Nephron progenitor cell (in vitro differentiated cells): ENCODE measurements around the gene EGR1.

Source experiments
- DNase-seq: peaks from one replicate; pipeline ENCODE4 v3.0.0; 2021
- H3K27ac Mint-ChIP-seq: 2 replicates; pipeline ENCODE4 v1.8.0; 2021; ENCODE audit warnings: mild to moderate bottlenecking, moderate library complexity, mixed read lengths
- H3K27me3 Mint-ChIP-seq: 2 replicates; pipeline ENCODE4 v1.8.0; 2021; ENCODE audit warnings: mild to moderate bottlenecking, low read depth, mixed read lengths; ENCODE audit not compliant: poor library complexity
- H3K36me3 Mint-ChIP-seq: 2 replicates; pipeline ENCODE4 v1.8.0; 2021; ENCODE audit warnings: low read depth, mixed read lengths
- H3K4me1 Mint-ChIP-seq: 2 replicates; pipeline ENCODE4 v1.8.0; 2021; ENCODE audit warnings: mixed read lengths
- H3K4me3 Mint-ChIP-seq: 2 replicates; pipeline ENCODE4 v1.8.0; 2021; ENCODE audit warnings: mild to moderate bottlenecking, moderate library complexity, mixed read lengths
- H3K9me3 Mint-ChIP-seq: 2 replicates; pipeline ENCODE4 v1.8.0; 2021; ENCODE audit warnings: mild to moderate bottlenecking, moderate library complexity, mixed read lengths
- TF ChIP-seq, protein P1 (sequence below): fragments of 200-600 bp; sonication (generic); IDR thresholded peaks from 2 replicates; pipeline ENCODE4 v1.5.0; 2021; ENCODE audit warnings: antibody characterized with exemption

EGR1 gene

DNA sequence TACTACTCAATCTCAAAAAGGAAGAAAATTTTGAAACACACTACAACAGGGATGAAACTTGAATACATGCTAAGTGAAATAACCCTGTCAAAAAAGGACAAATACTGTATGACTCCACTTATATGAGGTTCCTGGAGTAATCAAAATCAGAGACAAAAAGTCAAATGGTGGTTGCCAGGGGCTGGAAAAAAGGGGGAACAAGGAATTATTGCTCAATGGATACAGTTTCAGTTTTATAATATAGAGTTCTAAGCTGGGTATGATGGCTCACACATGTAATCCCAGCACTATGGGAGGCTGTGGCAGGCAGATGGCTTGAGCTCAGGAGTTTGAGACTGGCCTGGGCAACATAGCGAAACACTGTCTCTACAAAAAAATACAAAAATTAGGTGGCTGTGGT, 48.7 kb downstream of the EGR1 start:
- H3K4me1 Mint-ChIP-seq, result peaks cover 4% of the 10 kb centered on the region

DNA sequence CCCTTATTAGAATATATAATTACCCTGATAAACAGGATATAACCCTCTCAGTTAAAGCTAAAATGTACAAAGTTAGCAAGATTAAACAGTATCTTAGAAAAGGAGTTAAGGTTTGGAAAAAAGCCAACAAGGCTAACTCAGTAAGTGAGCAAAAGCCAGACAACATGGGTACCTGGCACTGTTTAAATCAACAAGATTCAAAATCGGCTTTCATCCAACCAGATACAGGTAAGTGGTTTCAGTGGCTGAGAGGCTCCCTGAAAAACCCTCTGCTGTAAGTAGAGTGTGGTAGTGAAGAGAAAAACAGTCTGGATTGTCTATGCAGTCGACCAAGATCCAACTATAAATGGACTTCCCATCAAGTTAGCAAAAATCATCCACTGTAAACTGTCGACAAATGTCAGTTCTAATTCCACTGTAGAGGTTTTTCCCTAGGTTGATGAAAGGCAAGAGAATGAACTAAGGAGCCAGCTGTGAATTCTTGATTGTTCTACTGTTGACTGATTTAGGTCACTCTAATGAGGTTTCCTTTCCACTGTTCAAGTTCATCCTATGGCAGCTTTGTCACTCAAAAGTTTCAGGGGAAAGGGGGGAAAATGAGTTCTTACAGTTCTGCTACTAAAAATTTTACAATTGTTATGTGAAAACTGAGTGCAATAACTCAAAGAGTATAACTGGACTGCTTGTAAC, 50.4 kb downstream of the EGR1 start:
- TF ChIP-seq, protein P1, sequence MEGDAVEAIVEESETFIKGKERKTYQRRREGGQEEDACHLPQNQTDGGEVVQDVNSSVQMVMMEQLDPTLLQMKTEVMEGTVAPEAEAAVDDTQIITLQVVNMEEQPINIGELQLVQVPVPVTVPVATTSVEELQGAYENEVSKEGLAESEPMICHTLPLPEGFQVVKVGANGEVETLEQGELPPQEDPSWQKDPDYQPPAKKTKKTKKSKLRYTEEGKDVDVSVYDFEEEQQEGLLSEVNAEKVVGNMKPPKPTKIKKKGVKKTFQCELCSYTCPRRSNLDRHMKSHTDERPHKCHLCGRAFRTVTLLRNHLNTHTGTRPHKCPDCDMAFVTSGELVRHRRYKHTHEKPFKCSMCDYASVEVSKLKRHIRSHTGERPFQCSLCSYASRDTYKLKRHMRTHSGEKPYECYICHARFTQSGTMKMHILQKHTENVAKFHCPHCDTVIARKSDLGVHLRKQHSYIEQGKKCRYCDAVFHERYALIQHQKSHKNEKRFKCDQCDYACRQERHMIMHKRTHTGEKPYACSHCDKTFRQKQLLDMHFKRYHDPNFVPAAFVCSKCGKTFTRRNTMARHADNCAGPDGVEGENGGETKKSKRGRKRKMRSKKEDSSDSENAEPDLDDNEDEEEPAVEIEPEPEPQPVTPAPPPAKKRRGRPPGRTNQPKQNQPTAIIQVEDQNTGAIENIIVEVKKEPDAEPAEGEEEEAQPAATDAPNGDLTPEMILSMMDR, result no peak
- H3K4me1 Mint-ChIP-seq, result peaks cover 5% of the 10 kb centered on the region
- H3K27ac Mint-ChIP-seq, result no peak overlapping the region
- H3K4me3 Mint-ChIP-seq, result no peak overlapping the region
- no peaks in the 10 kb centered on the region for H3K9me3 Mint-ChIP-seq
- peaks cover 69% of the 10 kb centered on the region for H3K36me3 Mint-ChIP-seq
- DNase-seq, result no peak
- no peaks in the 10 kb centered on the region for H3K27me3 Mint-ChIP-seq

More for the DNA sequence above, 48.7 kb downstream of the EGR1 start:
- H3K9me3 Mint-ChIP-seq, result no peaks in the 10 kb centered on the region
- peaks cover 76% of the 10 kb centered on the region for H3K36me3 Mint-ChIP-seq
- TF ChIP-seq, protein P1, result no peak
- no peak for DNase-seq
- H3K4me3 Mint-ChIP-seq, result no peak overlapping the region
- no peaks in the 10 kb centered on the region for H3K27me3 Mint-ChIP-seq
- no peak overlapping the region for H3K27ac Mint-ChIP-seq

DNA sequence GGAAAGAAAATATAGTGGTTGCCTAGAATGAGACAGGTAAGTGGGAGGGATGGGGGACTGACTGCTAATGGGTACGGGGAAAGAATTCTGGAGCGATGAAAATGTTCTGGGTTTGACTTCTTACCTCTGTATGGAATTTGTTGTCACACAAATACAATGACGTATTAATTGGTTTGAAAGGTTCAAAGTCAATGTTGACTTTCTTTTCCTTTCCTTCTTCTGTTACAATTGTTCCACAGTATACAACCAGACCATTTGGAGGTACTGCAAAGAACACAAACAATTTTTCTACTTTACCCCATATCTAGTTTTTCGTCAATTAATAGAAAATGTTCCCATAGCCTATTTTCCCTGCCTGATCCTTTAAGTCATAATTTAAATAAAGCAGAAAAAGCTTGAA, 52.2 kb downstream of the EGR1 start:
- Mint-ChIP-seq H3K27ac (no peak overlapping the region), H3K27me3 (no peaks in the 10 kb centered on the region), H3K9me3 (no peaks in the 10 kb centered on the region), H3K36me3 (peaks cover 63% of the 10 kb centered on the region), H3K4me1 (peaks cover 5% of the 10 kb centered on the region), H3K4me3 (no peak overlapping the region)
- no peak for DNase-seq
- TF ChIP-seq, protein P1, result no peak
